Breast epithelium (tissue), 4 donors: Measurements from ENCODE around the gene TES. TPM values are rescaled to one million over a fixed set of nuclear protein-coding genes. Genes with fewer than 3 reads are reported as not detected.

Experiments used
- DNase-seq, 2 donors: peaks; one replicate each; pipeline ENCODE4 v3.0.0-alpha.2; 2019; ENCODE audit warnings: low spot score in 2 of 2
- H3K27ac ChIP-seq, 2 donors: fragments of 200-600 bp; sonication (generic) in 1 of 2; one replicate each; pipeline ENCODE4 v1.5.1; 2016 to 2019; ENCODE audit warnings: mild to moderate bottlenecking in 1 of 2
- H3K27me3 ChIP-seq, 2 donors: fragments of 200-600 bp; sonication (generic) in 1 of 2; one replicate each; pipeline versions ENCODE4 v1.5.1 to v1.6.0; 2017 to 2019; ENCODE audit warnings: control low read depth in 1 of 2, mild to moderate bottlenecking in 1 of 2
- H3K36me3 ChIP-seq: fragments of 200-600 bp; one replicate; pipeline ENCODE4 v1.5.1; 2019
- H3K4me1 ChIP-seq, 2 donors: fragments of 200-600 bp; sonication (generic); one replicate each; pipeline ENCODE4 v1.5.1; 2016 to 2019; ENCODE audit warnings: control low read depth in 1 of 2
- H3K4me3 ChIP-seq, 3 donors: fragments of 200-600 bp; sonication (generic); 1 replicate in 2 of 3; 2 replicates in 1 of 3; pipeline ENCODE4 v1.5.1; 2016 to 2019; ENCODE audit warnings: mild to moderate bottlenecking in 3 of 3, moderate library complexity in 2 of 3
- H3K9me3 ChIP-seq, 2 donors: fragments of 200-600 bp; sonication (generic) in 1 of 2; one replicate each; pipeline ENCODE4 v1.5.1; 2016 to 2019; ENCODE audit warnings: control low read depth in 1 of 2
- POLR2A ChIP-seq: fragments of 450-650 bp; IDR thresholded peaks from one replicate; pipeline ENCODE4 v1.6.1; 2016; ENCODE audit warnings: antibody characterized with exemption, mild to moderate bottlenecking, moderate library complexity
- POLR2AphosphoS5 ChIP-seq, 3 donors: sonication (generic); formaldehyde crosslinking; IDR thresholded peaks; one replicate each; pipeline ENCODE4 v1.6.1; 2017; ENCODE audit warnings: antibody characterized with exemption in 3 of 3
- intact Hi-C: fragments of 100-400 bp; cut with DNase I; formaldehyde crosslinking; loops from one replicate; pipeline ENCODE4 v1.15.1; 2023; ENCODE audit warnings: low total_unique reads
- total RNA-seq, 3 donors: library from RNA; depleted of rRNA; stranded (reverse); fragments of >200 nt; gene quantifications; one replicate each; pipeline ENCODE4 v1.1.0, GENCODE V29; 2016
- TF ChIP-seq, protein P1 (sequence below), 3 donors: fragments of 450-650 bp; IDR thresholded peaks; one replicate each; pipeline ENCODE4 v1.5.1; 2016 to 2017; ENCODE audit warnings: antibody characterized with exemption in 3 of 3, mild to moderate bottlenecking in 3 of 3, moderate library complexity in 3 of 3

Gene TES
- total RNA-seq, 3 donors from 2014 or later, result 29.0 to 146 (median 88.5) TPM

DNA sequence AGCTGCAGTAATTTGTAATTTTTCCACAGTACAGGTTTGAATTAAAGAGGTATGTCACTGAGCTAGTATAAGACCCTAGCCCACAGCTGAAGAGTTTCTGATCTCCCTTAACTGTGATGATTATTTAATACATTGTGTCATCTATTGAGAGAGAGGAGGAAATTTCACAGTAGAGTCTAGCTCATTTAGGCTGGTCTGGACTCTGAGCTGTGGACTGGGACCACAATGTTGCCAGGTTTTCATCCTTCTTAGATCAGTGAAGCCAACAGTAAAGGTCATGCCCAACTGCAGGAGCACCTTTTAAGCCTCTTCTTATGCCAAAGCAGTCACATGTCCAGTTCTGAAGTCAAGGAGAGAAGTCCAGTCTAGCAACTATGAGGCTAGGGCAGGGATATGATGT lies 8.9 kb downstream of the TES start:
- Histone ChIP-seq H3K27ac (peak overlapping the region in 1 of 2 donors; percentile 32), H3K4me3 (no peak overlapping the region), H3K36me3 (no peaks in the 10 kb centered on the region), H3K27me3 (no peaks in the 10 kb centered on the region), H3K9me3 (no peaks in the 10 kb centered on the region), H3K4me1 (peaks cover 0 to 14% of the 10 kb centered on the region in 2 donors)
- DNase-seq, result no peak
- no peak for TF ChIP-seq POLR2A
- TF ChIP-seq POLR2AphosphoS5 (IDR thresholded peaks at IDR 0.05), result no peak
- TF ChIP-seq, protein P1, sequence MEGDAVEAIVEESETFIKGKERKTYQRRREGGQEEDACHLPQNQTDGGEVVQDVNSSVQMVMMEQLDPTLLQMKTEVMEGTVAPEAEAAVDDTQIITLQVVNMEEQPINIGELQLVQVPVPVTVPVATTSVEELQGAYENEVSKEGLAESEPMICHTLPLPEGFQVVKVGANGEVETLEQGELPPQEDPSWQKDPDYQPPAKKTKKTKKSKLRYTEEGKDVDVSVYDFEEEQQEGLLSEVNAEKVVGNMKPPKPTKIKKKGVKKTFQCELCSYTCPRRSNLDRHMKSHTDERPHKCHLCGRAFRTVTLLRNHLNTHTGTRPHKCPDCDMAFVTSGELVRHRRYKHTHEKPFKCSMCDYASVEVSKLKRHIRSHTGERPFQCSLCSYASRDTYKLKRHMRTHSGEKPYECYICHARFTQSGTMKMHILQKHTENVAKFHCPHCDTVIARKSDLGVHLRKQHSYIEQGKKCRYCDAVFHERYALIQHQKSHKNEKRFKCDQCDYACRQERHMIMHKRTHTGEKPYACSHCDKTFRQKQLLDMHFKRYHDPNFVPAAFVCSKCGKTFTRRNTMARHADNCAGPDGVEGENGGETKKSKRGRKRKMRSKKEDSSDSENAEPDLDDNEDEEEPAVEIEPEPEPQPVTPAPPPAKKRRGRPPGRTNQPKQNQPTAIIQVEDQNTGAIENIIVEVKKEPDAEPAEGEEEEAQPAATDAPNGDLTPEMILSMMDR (IDR thresholded peaks at IDR 0.05), result no peak
- intact Hi-C loops, result no loop called here

DNA sequence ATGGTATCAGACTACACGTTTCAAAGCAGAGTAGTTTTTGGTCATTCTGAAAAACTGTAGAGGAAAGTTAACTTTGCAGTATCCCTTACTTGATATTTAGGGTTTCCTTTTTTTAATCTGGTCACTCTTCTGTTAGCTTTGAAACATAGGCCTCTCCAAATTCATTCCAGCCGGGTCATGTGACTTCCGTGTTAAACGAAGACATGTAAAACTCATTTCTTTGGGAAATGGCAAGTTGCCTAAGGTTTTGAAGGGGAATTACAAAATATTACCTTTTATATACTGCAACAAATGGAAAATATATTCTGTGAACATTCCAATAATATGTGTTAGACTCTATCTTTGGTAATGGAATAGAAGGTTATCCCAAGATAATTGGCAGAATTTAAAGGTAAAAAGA lies 9.5 kb downstream of the TES start:
- Histone ChIP-seq H3K4me1 (peaks cover 0 to 14% of the 10 kb centered on the region in 2 donors), H3K27ac (peak overlapping the region in 1 of 2 donors; percentile 32), H3K27me3 (no peaks in the 10 kb centered on the region), H3K9me3 (no peaks in the 10 kb centered on the region), H3K4me3 (no peak overlapping the region), H3K36me3 (no peaks in the 10 kb centered on the region)
- intact Hi-C loops, result no loop called here
- TF ChIP-seq POLR2AphosphoS5 (IDR thresholded peaks at IDR 0.05), result no peak
- no peak for TF ChIP-seq POLR2A
- TF ChIP-seq, protein P1 (IDR thresholded peaks at IDR 0.05), result no peak
- no peak for DNase-seq

DNA sequence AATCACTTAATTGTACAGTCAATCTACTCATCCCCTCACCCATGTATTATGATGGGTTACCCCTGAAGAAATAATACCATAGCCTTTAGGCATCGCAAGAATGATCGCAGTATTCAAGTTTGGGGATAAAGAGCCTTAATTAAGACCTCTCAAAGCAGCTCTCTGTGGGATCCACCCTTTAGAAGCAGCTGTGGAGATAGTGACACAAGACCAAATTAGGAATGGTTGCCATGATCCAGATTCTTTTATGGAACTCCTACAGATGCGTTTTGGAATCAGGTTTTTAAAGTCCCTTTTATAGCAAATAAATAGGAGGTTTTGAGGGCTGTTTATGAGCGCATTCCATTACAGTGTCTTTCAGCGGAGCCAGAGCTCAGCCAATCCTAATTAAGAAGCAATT lies 12.2 kb downstream of the TES start:
- DNase-seq, result no peak
- H3K9me3 ChIP-seq, result no peaks in the 10 kb centered on the region
- H3K27me3 ChIP-seq, result no peaks in the 10 kb centered on the region
- no peak overlapping the region for H3K27ac ChIP-seq
- no peak overlapping the region for H3K4me3 ChIP-seq
- no peaks in the 10 kb centered on the region for H3K36me3 ChIP-seq
- peaks cover 0 to 13% of the 10 kb centered on the region in 2 donors for H3K4me1 ChIP-seq
- TF ChIP-seq POLR2A (no peak), POLR2AphosphoS5 (IDR thresholded peaks at IDR 0.05) (no peak)
- TF ChIP-seq, protein P1 (IDR thresholded peaks at IDR 0.05), result no peak
- intact Hi-C loops, result no loop called here

DNA sequence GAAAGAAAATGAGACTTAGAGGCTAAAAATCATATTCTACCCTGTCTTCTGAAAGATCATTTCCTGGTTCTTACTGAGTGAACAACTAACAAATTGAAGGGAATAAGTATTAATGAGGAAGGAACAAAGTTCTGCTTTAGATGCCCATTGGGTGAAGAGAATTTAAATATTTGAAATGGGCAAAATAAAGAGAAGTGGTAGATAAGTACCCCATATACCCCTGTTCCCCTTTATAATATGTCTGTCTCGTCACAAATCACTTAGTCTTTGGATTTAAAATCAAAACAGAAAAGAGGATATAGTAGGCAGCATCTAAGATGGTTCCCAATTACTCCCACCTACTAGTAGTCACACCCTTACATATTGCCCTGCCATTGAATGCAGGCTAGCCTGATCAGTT lies 13.2 kb downstream of the TES start:
- H3K4me1 ChIP-seq, result peaks cover 0 to 11% of the 10 kb centered on the region in 2 donors
- H3K9me3 ChIP-seq, result no peaks in the 10 kb centered on the region
- no peak overlapping the region for H3K4me3 ChIP-seq
- DNase-seq, result no peak
- H3K27ac ChIP-seq, result no peak overlapping the region
- no peak for TF ChIP-seq POLR2A
- no peaks in the 10 kb centered on the region for H3K36me3 ChIP-seq
- intact Hi-C loops, result no loop called here
- no peaks in the 10 kb centered on the region for H3K27me3 ChIP-seq

DNA sequence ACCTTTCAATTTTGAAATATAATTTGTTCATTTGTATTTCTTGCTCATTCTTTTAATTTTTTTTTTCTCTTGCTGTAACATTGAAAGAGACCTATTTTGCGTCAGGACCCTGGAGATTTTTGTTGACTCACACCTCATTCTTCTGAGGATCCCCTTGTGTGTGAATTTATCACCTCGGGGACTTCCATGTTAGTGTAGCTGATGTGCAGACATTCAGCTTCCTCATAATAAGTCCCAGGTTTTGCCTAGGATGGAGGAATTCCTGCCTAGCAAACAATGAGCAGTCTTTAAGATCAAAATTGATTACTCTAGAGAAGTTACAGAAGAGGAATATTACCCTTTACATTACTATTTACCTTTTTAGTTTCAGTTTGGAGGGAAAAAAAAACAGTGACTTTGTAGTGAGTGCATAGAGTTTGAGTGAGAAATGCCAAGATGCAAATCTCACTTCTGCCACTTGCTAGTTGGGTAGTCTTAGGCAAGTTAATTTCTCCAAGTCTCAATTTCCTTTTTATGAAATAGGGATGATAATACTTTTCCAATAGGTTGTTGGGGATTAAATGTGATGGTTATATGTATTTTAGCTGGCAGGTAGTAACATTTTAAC lies 14.3 kb downstream of the TES start:
- H3K27ac ChIP-seq, result no peak overlapping the region
- no peak overlapping the region for H3K4me3 ChIP-seq
- H3K36me3 ChIP-seq, result no peaks in the 10 kb centered on the region
- peaks cover 0 to 11% of the 10 kb centered on the region in 2 donors for H3K4me1 ChIP-seq
- DNase-seq, result no peak
- no peaks in the 10 kb centered on the region for H3K9me3 ChIP-seq
- intact Hi-C loops, result no loop called here
- H3K27me3 ChIP-seq, result no peaks in the 10 kb centered on the region
- TF ChIP-seq POLR2A, result no peak
- TF ChIP-seq, protein P1 (IDR thresholded peaks at IDR 0.05), result no peak
- no peak for TF ChIP-seq POLR2AphosphoS5 (IDR thresholded peaks at IDR 0.05)
